ENCODE data around the gene SLC1A2.
A peak's percentile ranks its signal among the peaks of the same experiment; 100 is the strongest.

Gene SLC1A2

GRCh38 chr11:35419184-35419829 is at the start of gene SLC1A2:
Gene SLC1A2 (minus strand): TSS chr11:35419558. CDS start chr11:35418966, 592 bp downstream.
- Histone ChIP-seq H3K4me1 (ENCODE audit: control insufficient read depth in 1 of 2, insufficient read depth in 2 of 2, low read length in 2 of 2) (peaks cover 7 to 9% of the 10 kb centered on the region in 2 donors), H3K27me3 (ENCODE audit: control insufficient read depth in 1 of 2, insufficient read depth in 2 of 2, low read length in 2 of 2) (peaks cover 44 to 81% of the 10 kb centered on the region in 2 donors), H3K36me3 (ENCODE audit: control insufficient read depth in 1 of 2, insufficient read depth in 2 of 2, low read length in 2 of 2) (no peaks in the 10 kb centered on the region), H3K27ac (ENCODE audit: low read depth, low read length) (no peak within 1 kb of the TSS), H3K4me3 (ENCODE audit: low read depth in 1 of 2, low read length in 2 of 2) (peak within 1 kb of the TSS; percentile 37 to 50), H3K9me3 (ENCODE audit: control insufficient read depth in 1 of 2, low read length in 2 of 2) (no peaks in the 10 kb centered on the region), H3K9ac (ENCODE audit: low read depth in 1 of 2, low read length in 2 of 2) (no peak within 1 kb of the TSS)

DNA sequence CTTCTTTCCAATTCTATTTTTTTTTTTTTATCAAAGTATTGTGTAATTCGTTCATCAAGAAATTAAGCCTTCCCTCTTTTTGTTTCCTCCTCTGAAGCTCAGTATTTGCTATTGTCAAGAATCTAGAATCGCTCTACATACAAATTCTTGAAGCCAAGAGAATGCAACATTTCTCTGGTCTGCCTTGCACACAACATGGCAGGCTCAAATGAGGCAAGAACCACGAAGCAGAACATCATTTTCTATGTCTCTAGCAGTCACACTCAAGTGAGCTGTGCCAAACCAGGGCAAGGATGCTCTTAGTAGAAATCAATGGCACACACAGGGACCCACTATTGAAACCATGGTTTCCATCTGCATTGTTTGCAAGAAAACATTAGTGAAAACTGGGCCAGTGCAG is 46.7 kb upstream of the SLC1A2 start:
- Histone ChIP-seq H3K4me3 (ENCODE audit: low read depth in 1 of 2, low read length in 2 of 2) (no peak overlapping the region), H3K9me3 (ENCODE audit: control insufficient read depth in 1 of 2, low read length in 2 of 2) (no peaks in the 10 kb centered on the region), H3K9ac (ENCODE audit: low read depth in 1 of 2, low read length in 2 of 2) (no peak overlapping the region), H3K27ac (ENCODE audit: low read depth, low read length) (no peak overlapping the region), H3K27me3 (ENCODE audit: control insufficient read depth in 1 of 2, insufficient read depth in 2 of 2, low read length in 2 of 2) (peaks cover 0 to 3% of the 10 kb centered on the region in 2 donors), H3K4me1 (ENCODE audit: control insufficient read depth in 1 of 2, insufficient read depth in 2 of 2, low read length in 2 of 2) (no peaks in the 10 kb centered on the region), H3K36me3 (ENCODE audit: control insufficient read depth in 1 of 2, insufficient read depth in 2 of 2, low read length in 2 of 2) (no peaks in the 10 kb centered on the region)

GRCh38 chr11:35464308-35464707 is 45.0 kb upstream of the SLC1A2 start:
- no peak overlapping the region for H3K9ac ChIP-seq (ENCODE audit: low read depth in 1 of 2, low read length in 2 of 2)

DNA sequence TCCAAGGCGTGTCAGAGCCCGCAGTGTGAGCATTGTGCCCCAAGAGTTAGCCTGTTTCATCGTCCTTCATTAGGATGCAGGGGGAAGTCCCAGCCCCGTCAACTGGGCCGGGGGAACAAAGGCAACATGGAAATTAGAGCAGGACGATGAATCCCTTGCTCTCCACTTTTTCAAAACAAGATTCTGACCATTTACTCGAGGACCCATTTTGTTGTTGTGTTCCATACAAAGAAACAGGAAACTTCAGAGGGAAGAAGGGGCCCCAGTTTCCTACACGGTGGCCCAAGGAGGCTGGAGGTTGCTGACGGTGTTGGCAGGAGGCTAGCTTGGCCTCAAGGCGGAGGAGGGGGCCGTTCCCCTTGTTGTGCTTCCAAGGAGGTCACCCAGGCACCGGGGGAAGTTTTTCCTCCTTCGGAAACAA is 44.0 kb upstream of the SLC1A2 start:
- Histone ChIP-seq H3K27me3 (ENCODE audit: control insufficient read depth in 1 of 2, insufficient read depth in 2 of 2, low read length in 2 of 2) (peaks cover 0 to 3% of the 10 kb centered on the region in 2 donors), H3K9ac (ENCODE audit: low read depth in 1 of 2, low read length in 2 of 2) (no peak overlapping the region), H3K9me3 (ENCODE audit: control insufficient read depth in 1 of 2, low read length in 2 of 2) (no peaks in the 10 kb centered on the region), H3K27ac (ENCODE audit: low read depth, low read length) (no peak overlapping the region), H3K4me1 (ENCODE audit: control insufficient read depth in 1 of 2, insufficient read depth in 2 of 2, low read length in 2 of 2) (no peaks in the 10 kb centered on the region), H3K36me3 (ENCODE audit: control insufficient read depth in 1 of 2, insufficient read depth in 2 of 2, low read length in 2 of 2) (no peaks in the 10 kb centered on the region), H3K4me3 (ENCODE audit: low read depth in 1 of 2, low read length in 2 of 2) (no peak overlapping the region)

More at GRCh38 chr11:35464308-35464707, 45.0 kb upstream of the SLC1A2 start:
- Histone ChIP-seq H3K27me3 (ENCODE audit: control insufficient read depth in 1 of 2, insufficient read depth in 2 of 2, low read length in 2 of 2) (peaks cover 0 to 3% of the 10 kb centered on the region in 2 donors), H3K4me1 (ENCODE audit: control insufficient read depth in 1 of 2, insufficient read depth in 2 of 2, low read length in 2 of 2) (no peaks in the 10 kb centered on the region), H3K4me3 (ENCODE audit: low read depth in 1 of 2, low read length in 2 of 2) (no peak overlapping the region), H3K27ac (ENCODE audit: low read depth, low read length) (no peak overlapping the region), H3K36me3 (ENCODE audit: control insufficient read depth in 1 of 2, insufficient read depth in 2 of 2, low read length in 2 of 2) (no peaks in the 10 kb centered on the region), H3K9me3 (ENCODE audit: control insufficient read depth in 1 of 2, low read length in 2 of 2) (no peaks in the 10 kb centered on the region)

- H3K27me3 ChIP-seq (ENCODE audit: control insufficient read depth in 1 of 2, insufficient read depth in 2 of 2, low read length in 2 of 2): peaks cover 0 to 3% of the 10 kb centered on the region in 2 donors
- H3K9ac ChIP-seq (ENCODE audit: low read depth in 1 of 2, low read length in 2 of 2): no peak overlapping the region
- H3K9me3 ChIP-seq (ENCODE audit: control insufficient read depth in 1 of 2, low read length in 2 of 2): no peaks in the 10 kb centered on the region
- no peaks in the 10 kb centered on the region for H3K4me1 ChIP-seq (ENCODE audit: control insufficient read depth in 1 of 2, insufficient read depth in 2 of 2, low read length in 2 of 2)
- H3K36me3 ChIP-seq (ENCODE audit: control insufficient read depth in 1 of 2, insufficient read depth in 2 of 2, low read length in 2 of 2): no peaks in the 10 kb centered on the region
- H3K4me3 ChIP-seq (ENCODE audit: low read depth in 1 of 2, low read length in 2 of 2): no peak overlapping the region
- no peak overlapping the region for H3K27ac ChIP-seq (ENCODE audit: low read depth, low read length)
Measured at GRCh38 chr11:35461917-35462538, 42.7 kb upstream of the SLC1A2 start.

GRCh38 chr11:35459489-35459888 is 40.1 kb upstream of the SLC1A2 start:
- no peaks in the 10 kb centered on the region for H3K4me1 ChIP-seq (ENCODE audit: control insufficient read depth in 1 of 2, insufficient read depth in 2 of 2, low read length in 2 of 2)
- no peaks in the 10 kb centered on the region for H3K9me3 ChIP-seq (ENCODE audit: control insufficient read depth in 1 of 2, low read length in 2 of 2)
- H3K36me3 ChIP-seq (ENCODE audit: control insufficient read depth in 1 of 2, insufficient read depth in 2 of 2, low read length in 2 of 2): no peaks in the 10 kb centered on the region
- peaks cover 3 to 4% of the 10 kb centered on the region in 2 donors for H3K27me3 ChIP-seq (ENCODE audit: control insufficient read depth in 1 of 2, insufficient read depth in 2 of 2, low read length in 2 of 2)
- no peak overlapping the region for H3K4me3 ChIP-seq (ENCODE audit: low read depth in 1 of 2, low read length in 2 of 2)
- no peak overlapping the region for H3K27ac ChIP-seq (ENCODE audit: low read depth, low read length)
- no peak overlapping the region for H3K9ac ChIP-seq (ENCODE audit: low read depth in 1 of 2, low read length in 2 of 2)

- Histone ChIP-seq H3K4me1 (ENCODE audit: control insufficient read depth in 1 of 2, insufficient read depth in 2 of 2, low read length in 2 of 2) (no peaks in the 10 kb centered on the region), H3K9ac (ENCODE audit: low read depth in 1 of 2, low read length in 2 of 2) (no peak overlapping the region), H3K27ac (ENCODE audit: low read depth, low read length) (no peak overlapping the region), H3K4me3 (ENCODE audit: low read depth in 1 of 2, low read length in 2 of 2) (no peak overlapping the region), H3K27me3 (ENCODE audit: control insufficient read depth in 1 of 2, insufficient read depth in 2 of 2, low read length in 2 of 2) (peaks cover 3 to 4% of the 10 kb centered on the region in 2 donors), H3K9me3 (ENCODE audit: control insufficient read depth in 1 of 2, low read length in 2 of 2) (no peaks in the 10 kb centered on the region), H3K36me3 (ENCODE audit: control insufficient read depth in 1 of 2, insufficient read depth in 2 of 2, low read length in 2 of 2) (no peaks in the 10 kb centered on the region)
Measured at GRCh38 chr11:35458846-35459245, 39.5 kb upstream of the SLC1A2 start.

DNA sequence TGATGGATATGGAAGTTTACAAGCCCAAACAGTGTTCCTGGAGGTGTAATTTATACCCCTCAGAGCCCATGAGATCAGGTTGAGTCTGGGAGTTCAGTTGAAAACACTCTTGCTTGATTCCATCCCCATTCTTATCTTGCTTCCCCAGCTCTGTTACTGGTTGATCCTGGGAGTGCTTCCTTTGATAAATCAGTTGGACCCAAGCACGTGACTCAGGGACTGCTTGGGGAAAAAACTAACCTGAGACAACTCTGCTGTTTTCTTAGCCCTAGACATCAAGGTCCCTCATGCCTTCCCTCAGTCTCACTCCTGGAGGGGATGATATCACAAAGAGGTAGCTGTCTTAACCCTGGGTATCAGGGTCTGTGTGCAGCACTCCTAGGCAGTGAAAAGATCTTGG is 35.0 kb upstream of the SLC1A2 start:
- Histone ChIP-seq H3K27me3 (ENCODE audit: control insufficient read depth in 1 of 2, insufficient read depth in 2 of 2, low read length in 2 of 2) (peaks cover 7 to 8% of the 10 kb centered on the region in 2 donors), H3K4me1 (ENCODE audit: control insufficient read depth in 1 of 2, insufficient read depth in 2 of 2, low read length in 2 of 2) (no peaks in the 10 kb centered on the region), H3K36me3 (ENCODE audit: control insufficient read depth in 1 of 2, insufficient read depth in 2 of 2, low read length in 2 of 2) (no peaks in the 10 kb centered on the region), H3K9me3 (ENCODE audit: control insufficient read depth in 1 of 2, low read length in 2 of 2) (no peaks in the 10 kb centered on the region), H3K27ac (ENCODE audit: low read depth, low read length) (no peak overlapping the region), H3K9ac (ENCODE audit: low read depth in 1 of 2, low read length in 2 of 2) (no peak overlapping the region), H3K4me3 (ENCODE audit: low read depth in 1 of 2, low read length in 2 of 2) (no peak overlapping the region)

GRCh38 chr11:35436581-35437250 is 17.4 kb upstream of the SLC1A2 start:
- no peaks in the 10 kb centered on the region for H3K36me3 ChIP-seq (ENCODE audit: control insufficient read depth in 1 of 2, insufficient read depth in 2 of 2, low read length in 2 of 2)
- no peak overlapping the region for H3K9ac ChIP-seq (ENCODE audit: low read depth in 1 of 2, low read length in 2 of 2)
- H3K4me3 ChIP-seq (ENCODE audit: low read depth in 1 of 2, low read length in 2 of 2): no peak overlapping the region
- no peaks in the 10 kb centered on the region for H3K4me1 ChIP-seq (ENCODE audit: control insufficient read depth in 1 of 2, insufficient read depth in 2 of 2, low read length in 2 of 2)
- H3K27me3 ChIP-seq (ENCODE audit: control insufficient read depth in 1 of 2, insufficient read depth in 2 of 2, low read length in 2 of 2): peaks cover 0 to 12% of the 10 kb centered on the region in 2 donors
- H3K27ac ChIP-seq (ENCODE audit: low read depth, low read length): no peak overlapping the region
- no peaks in the 10 kb centered on the region for H3K9me3 ChIP-seq (ENCODE audit: control insufficient read depth in 1 of 2, low read length in 2 of 2)

DNA sequence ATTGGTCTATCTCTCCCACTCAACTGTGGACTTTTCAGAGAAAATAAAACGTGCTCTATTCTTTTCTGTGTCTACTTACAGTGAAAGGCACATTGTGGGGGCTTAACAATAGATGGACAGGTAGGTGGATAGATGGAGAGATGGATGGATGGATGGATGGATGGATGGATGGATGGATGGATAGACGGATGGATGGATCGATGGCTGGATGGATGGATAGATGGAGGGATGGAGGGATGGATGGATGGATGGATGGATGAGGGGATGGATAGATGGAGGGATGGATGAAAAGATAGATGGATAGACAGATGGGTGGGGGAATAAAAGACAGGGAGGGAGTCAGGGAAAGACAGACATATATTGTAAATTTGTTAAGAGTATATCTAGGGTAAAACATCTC is 14.2 kb upstream of the SLC1A2 start:
- Histone ChIP-seq H3K4me1 (ENCODE audit: control insufficient read depth in 1 of 2, insufficient read depth in 2 of 2, low read length in 2 of 2) (no peaks in the 10 kb centered on the region), H3K27me3 (ENCODE audit: control insufficient read depth in 1 of 2, insufficient read depth in 2 of 2, low read length in 2 of 2) (peaks cover 5 to 10% of the 10 kb centered on the region in 2 donors), H3K27ac (ENCODE audit: low read depth, low read length) (no peak overlapping the region), H3K9me3 (ENCODE audit: control insufficient read depth in 1 of 2, low read length in 2 of 2) (no peaks in the 10 kb centered on the region), H3K9ac (ENCODE audit: low read depth in 1 of 2, low read length in 2 of 2) (no peak overlapping the region), H3K4me3 (ENCODE audit: low read depth in 1 of 2, low read length in 2 of 2) (no peak overlapping the region), H3K36me3 (ENCODE audit: control insufficient read depth in 1 of 2, insufficient read depth in 2 of 2, low read length in 2 of 2) (no peaks in the 10 kb centered on the region)
